GM21737 (cell line): Measurements from ENCODE around the gene BUB3.

ENCODE experiments used
- ATAC-seq: cut with Tn5 transposase; IDR thresholded peaks from one replicate; pipeline ENCODE4 v1.9.1; 2021; ENCODE audit warnings: mild to moderate bottlenecking, moderate library complexity; ENCODE audit not compliant: unreplicated experiment

BUB3 gene

DNA sequence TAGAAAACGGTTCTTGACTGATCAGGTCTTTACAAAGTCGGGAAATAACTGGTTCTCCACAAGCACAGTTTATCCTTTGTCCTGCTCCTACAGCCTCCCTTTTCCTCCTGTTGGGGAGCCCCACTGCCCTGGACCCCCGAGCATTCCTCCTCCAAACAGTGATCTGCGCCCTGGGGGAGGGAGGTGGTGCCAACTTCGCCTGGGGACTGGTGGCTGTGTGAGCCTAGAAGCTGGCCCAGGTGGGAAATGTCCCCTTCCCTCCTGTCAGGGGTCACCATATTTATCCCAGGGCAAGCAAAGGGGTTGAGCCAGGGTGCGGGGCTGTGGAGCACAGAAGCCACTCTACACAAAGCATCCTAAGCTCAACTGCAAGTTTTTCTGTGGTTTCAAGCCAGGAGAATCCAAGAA lies 13.2 kb upstream of the BUB3 start:
- ATAC-seq = no peak

- ATAC-seq = no peak
Measured at GRCh38 chr10:123141791-123142700, 12.2 kb upstream of the BUB3 start.

- ATAC-seq = no peak
Measured at GRCh38 chr10:123142701-123143161, 11.5 kb upstream of the BUB3 start.

- ATAC-seq = no peak
Measured at GRCh38 chr10:123143162-123143824, 10.9 kb upstream of the BUB3 start.

DNA sequence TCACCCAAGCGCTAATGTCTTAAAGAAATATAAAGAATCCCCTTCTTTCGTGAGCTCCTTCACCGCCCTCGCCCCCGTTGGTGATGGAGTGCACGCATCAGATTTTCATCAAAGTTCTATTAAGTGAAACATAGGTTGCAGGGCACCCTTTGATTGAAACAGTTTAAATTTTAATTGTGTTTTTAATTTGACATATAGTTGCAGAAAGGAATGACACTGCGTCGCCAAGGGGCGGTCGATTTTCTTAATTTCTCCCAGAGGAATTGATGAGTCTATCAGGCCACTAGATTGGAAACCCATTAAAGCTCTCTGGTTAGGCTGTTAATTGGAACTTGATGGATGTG lies 10.4 kb upstream of the BUB3 start:
- no peak for ATAC-seq

- ATAC-seq = no peak
Measured at GRCh38 chr10:123144697-123145541, 9.3 kb upstream of the BUB3 start.

DNA sequence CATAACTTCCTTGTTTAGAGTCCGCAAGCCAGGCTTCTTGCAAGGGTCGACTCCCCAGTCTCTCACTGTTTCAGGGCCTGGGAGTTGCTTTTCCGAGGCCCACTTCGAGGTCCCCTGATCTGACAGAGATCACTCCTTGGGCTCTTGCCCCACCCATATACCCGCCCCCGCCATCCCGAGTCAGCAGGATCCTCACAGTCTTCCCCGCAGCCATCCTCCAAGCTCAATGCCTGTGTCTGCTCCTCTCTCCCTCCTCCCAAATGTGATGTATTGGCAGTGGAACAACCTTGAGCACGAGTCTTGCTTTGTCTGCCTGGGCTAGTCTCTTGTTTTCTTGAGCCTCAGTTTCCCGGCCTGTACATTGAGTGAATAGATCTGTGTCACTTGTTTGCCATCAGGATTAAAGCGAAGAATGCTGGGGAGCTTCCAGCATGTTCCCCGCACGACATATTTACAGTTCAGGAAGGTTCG lies 8.6 kb upstream of the BUB3 start:
- ATAC-seq = no peak

DNA sequence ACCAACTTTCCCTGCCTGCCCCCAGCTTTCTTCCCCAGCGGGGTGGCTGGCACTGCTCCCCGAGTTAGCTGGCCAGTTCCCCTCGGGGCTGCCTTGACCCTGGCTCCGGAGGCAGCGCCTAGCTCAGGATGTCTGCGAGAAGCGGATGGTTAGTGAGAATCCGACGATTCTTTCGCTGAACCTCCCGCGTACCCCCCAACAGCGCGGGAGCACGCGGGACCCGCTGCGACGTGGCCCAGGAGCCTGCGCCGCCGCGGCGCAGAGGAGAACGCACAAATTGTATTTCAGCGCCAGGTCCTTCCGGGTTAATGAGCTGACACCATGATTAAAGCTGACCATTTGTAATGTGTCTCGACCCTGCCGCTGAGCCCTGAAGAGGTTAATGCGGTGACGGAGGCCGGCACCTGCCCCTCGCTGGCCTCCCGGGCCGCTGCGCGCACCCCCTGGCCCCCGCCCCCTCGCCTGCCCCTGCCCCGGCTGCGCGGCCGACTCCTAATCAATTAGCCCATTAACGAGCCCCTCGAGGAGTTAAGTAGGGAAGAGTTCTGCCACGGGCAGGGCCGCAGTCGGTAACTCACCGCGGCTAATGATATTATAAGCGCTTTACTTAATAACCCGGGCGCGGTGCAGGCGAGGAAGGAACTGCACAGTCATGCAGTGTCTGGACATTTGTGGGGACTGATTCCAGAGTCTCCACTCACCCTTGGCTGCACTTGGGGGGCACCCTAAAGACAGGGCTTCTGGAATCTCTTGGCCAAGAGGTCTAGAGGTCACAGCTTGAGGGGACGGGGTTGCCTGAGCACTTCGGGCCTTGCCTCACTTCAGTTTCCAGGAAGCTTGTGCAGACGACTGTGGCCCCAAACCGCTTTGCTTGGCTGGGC lies 7.9 kb upstream of the BUB3 start:
- ATAC-seq = no peak

DNA sequence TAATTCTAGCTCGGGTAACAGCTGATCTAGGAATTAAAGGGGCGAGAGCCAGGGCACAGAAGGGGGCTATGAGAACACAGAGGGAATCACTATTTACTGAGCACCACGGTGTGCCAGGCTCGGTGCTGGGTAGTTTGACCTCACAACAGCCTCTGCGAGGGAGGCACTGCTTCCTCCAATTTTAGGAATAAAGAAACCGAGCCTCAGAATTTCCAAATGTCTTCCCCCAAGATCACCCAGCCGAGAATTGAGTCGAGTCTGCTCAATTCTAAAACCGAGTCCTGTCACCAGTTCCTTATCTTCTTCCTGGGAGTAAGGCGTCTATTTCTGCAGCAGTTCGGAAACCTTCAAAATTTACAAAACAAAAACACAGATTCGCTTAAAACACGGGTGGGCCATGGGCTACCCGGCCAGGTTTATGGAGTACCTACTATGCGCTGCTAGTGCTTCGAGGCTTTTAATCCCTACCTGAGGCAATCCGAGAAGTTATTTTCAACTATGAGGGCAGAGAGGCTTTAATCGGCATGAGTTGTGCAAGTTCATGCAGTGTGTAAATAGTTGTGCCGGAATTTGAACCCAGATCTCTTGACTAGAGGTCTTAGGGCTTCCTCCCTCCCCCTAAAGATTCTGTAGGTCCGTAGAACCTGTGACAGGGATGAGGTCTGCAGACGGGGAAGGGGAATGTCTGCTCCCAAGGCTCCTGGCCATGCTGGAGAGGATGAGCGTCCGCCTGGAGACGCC lies 7.1 kb upstream of the BUB3 start:
- ATAC-seq = no peak

- no peak for ATAC-seq
Measured at GRCh38 chr10:123147635-123148413, 6.4 kb upstream of the BUB3 start, which contains the start of gene HMX2. TSS of gene HMX2 (plus strand) at chr10:123148136. CDS start at chr10:123148379, 243 bp downstream.

DNA sequence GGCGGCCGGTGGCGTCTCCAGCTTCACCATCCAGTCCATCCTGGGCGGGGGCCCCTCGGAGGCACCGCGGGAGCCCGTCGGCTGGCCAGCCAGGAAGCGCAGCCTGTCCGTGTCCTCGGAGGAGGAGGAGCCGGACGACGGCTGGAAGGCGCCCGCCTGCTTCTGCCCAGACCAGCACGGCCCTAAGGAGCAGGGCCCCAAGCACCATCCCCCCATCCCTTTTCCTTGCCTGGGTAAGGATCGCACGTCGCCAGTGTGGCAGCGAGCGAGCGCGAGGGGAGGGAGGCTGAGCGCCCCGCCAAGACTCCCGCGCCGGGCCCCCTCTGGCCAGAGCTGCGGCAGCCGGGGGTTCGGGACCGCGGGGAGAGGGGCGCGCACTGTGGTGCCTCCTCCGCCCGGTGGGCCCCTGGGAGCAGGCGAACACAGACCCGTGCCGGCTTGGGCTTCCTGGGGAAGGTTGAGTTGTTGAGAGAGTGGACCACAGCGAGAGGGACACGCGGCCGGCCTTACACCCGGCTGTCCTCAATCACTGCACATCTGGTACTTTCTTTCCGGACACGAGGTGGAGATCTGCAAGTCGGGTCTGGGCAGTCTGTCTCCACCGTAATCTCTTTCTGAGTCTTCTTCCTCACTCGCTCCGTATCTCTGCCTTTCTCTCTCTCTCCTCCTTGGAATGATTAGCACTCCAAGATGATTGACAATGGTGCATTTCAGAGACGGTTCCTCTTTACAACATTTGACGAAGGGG lies 5.6 kb upstream of the BUB3 start:
- no peak for ATAC-seq

GRCh38 chr10:123149162-123149567 lies 5.0 kb upstream of the BUB3 start:
- ATAC-seq = no peak

DNA sequence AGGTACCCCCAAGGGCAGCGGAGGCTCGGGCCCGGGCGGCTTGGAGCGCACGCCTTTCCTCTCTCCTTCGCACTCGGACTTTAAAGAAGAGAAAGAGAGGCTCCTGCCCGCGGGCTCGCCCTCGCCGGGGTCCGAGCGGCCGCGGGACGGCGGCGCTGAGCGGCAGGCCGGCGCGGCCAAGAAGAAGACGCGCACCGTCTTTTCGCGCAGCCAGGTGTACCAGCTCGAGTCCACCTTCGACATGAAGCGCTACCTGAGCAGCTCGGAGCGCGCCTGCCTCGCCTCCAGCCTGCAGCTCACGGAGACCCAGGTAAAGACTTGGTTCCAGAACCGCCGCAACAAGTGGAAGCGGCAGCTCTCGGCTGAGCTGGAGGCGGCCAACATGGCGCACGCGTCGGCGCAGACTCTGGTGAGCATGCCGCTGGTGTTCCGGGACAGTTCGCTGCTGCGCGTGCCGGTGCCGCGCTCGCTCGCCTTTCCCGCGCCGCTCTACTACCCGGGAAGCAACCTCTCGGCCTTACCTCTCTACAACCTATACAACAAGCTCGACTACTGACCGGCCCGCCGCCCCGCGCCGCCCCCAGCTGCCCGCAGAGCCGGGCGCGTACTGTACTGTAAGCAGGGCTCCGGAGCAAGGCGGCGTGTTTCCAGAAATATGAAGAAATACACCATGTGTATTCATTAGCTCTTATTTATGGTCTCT lies 4.5 kb upstream of the BUB3 start:
- no peak for ATAC-seq

DNA sequence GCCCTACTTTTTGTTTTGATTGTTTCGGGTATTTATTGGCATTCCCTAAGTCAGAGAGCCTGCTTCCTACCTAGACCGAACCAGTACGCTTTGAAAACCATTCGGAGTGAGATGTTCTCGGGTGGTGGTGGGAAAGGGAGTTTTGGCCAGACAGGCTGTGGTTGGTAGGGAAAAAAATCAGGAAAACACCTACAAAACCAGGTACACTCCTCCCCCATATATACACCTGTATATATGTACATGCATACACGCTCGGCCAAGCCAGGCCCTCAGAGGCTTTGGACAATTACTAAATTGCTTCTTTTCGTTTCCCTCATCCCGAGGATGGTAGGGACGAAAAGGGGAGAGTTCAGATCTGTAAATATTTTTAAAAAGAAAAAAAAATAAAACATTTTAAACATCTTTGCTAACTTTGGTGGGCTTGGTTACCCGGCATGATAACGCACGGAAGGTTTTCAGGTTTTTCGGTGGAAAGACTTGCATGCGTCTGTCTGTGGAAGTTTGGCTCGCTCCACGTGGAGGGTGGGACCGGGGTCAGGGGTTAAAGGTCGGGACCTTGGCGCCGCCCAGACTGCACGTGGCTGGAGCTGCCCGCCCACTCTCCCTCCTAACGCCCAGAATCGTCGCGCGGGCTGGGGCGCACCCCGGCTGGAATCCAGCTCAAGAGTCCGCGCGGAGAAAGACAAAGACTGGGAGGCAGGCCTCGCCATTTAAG lies 3.8 kb upstream of the BUB3 start:
- ATAC-seq = no peak

- no peak for ATAC-seq
Measured at GRCh38 chr10:123150986-123151736, 3.0 kb upstream of the BUB3 start.

- ATAC-seq = no peak
Measured at GRCh38 chr10:123151737-123152135, 2.5 kb upstream of the BUB3 start.
